H1 (cell line): ENCODE results near the gene CMC1. TPM values are rescaled to one million over a fixed set of nuclear protein-coding genes. Genes with fewer than 3 reads are reported as not detected.

Experiments used
- ASH2L ChIP-seq: fragments of 200-600, 300-600 bp; sonication (generic); IDR thresholded peaks from one replicate; pipeline ENCODE4 v1.7.1; 2017; ENCODE audit warnings: low read length
- BCL11A ChIP-seq, 2 experiments: IDR thresholded peaks; one replicate each; pipeline ENCODE4 v1.6.1; 2011; ENCODE audit warnings: low read depth in 2 of 2, low read length in 2 of 2, mild to moderate bottlenecking in 2 of 2
- CEBPB ChIP-seq: IDR thresholded peaks from 2 replicates; pipeline ENCODE4 v1.6.1; 2012; ENCODE audit warnings: low read depth, low read length
- EP300 ChIP-seq, 2 experiments: IDR thresholded peaks; 1 replicate in 1 of 2; 2 replicates in 1 of 2; pipeline ENCODE4 v1.6.1; 2011 to 2012; ENCODE audit warnings: low read depth in 2 of 2, low read length in 2 of 2, mild to moderate bottlenecking in 2 of 2, borderline replicate concordance in 1 of 2, inconsistent platforms in 1 of 2, moderate library complexity in 1 of 2
- KDM4A ChIP-seq: IDR thresholded peaks from one replicate; pipeline ENCODE4 v1.7.1; 2012; ENCODE audit warnings: low read depth, mild to moderate bottlenecking, moderate library complexity, low read length, inconsistent platforms; ENCODE audit not compliant: severe bottlenecking
- NRF1 ChIP-seq: IDR thresholded peaks from 2 replicates; pipeline ENCODE4 v1.6.1; 2011; ENCODE audit warnings: mild to moderate bottlenecking, low read depth, low read length, improper control_type of control experiment
- YY1 ChIP-seq: IDR thresholded peaks from 2 replicates; pipeline ENCODE4 v1.6.1; 2011; ENCODE audit warnings: low read depth, mild to moderate bottlenecking, low read length
- ZNF274 ChIP-seq: IDR thresholded peaks from 2 replicates; pipeline ENCODE4 v1.7.0; 2012; ENCODE audit warnings: low read length, borderline replicate concordance; ENCODE audit errors: extremely low read depth
- polyA plus RNA-seq, 7 experiments: library from polyadenylated mRNA; depleted of rRNA in 3 of 7; stranded (reverse) in 5 of 7; unstranded in 2 of 7; fragments of >200 nt in 5 of 7; fragments of 200-250 nt in 2 of 7; gene quantifications; 1 replicate in 5 of 7; 2 replicates in 1 of 7; 4 replicates in 1 of 7; pipeline versions ENCODE4 v1.2.1 to v1.2.3, GENCODE V29; 2011 to 2013; ENCODE audit warnings: missing spikeins in 2 of 7, mixed read lengths in 2 of 7
- total RNA-seq: library from RNA; stranded (reverse); fragmentation: NEBNext Ultra II Directional; extraction: Animal tissue kit (Norgen Biotek cat#: 25700); gene quantifications from 2 replicates; pipeline ENCODE4 v1.2.1, GENCODE V29; 2021

The CMC1 gene
- total and polyA plus RNA-seq, 2 of the 8 experiments (the other 6 are each of a cell fraction or from before 2014, with no cell fraction given) = 11.4 to 19.4 TPM

DNA sequence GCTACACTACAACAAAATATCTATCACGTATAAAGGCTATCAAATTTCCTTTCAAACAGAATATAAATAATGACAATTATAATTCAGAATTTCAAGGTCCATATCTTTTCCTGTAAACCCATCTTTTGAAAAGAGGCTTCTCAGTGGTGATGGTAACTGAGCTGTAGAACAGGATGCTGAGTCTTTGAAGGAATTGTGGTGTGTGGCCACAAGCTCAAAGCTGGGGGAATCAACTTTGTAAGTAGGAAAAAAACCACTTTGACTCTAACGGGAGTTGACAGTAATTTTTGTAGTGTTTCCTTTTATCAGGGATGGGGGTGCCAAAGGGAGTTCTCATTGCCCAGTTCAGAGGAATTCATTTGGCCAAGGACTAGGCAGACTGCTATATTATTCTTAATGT, 93.8 kb downstream of the CMC1 start (continued):
- TF ChIP-seq ZNF274 = no peak
- TF ChIP-seq YY1 = no peak
- TF ChIP-seq EP300 (IDR thresholded peaks at IDR 0.05; ENCODE audit: borderline replicate concordance in 1 of 2, low read depth in 2 of 2, low read length in 2 of 2) = no peak
- no peak for TF ChIP-seq BCL11A (IDR thresholded peaks at IDR 0.05; ENCODE audit: low read depth in 2 of 2, low read length in 2 of 2)
- TF ChIP-seq KDM4A = no peak
- no peak for TF ChIP-seq NRF1
- TF ChIP-seq CEBPB = no peak
- TF ChIP-seq ASH2L = no peak
